Activated naive CD8-positive, alpha-beta T cell treated with anti-CD3 and anti-CD28 coated beads for 36 hours (primary cell): ENCODE measurements around the gene SLC9A7. TPM values are rescaled to one million over a fixed set of nuclear protein-coding genes. Genes with fewer than 3 reads are reported as not detected.

ENCODE experiments used
- DNase-seq: peaks from one replicate; pipeline ENCODE4 v3.0.0; 2021
- H3K27ac Mint-ChIP-seq: one replicate; pipeline ENCODE4 v1.8.0; 2022; ENCODE audit warnings: mild to moderate bottlenecking, moderate library complexity, mixed read lengths
- H3K27me3 Mint-ChIP-seq: one replicate; pipeline ENCODE4 v1.8.0; 2022; ENCODE audit warnings: mild to moderate bottlenecking, mixed read lengths
- H3K36me3 Mint-ChIP-seq: one replicate; pipeline ENCODE4 v1.8.0; 2021; ENCODE audit warnings: mild to moderate bottlenecking, mixed read lengths
- H3K4me1 Mint-ChIP-seq: one replicate; pipeline ENCODE4 v1.8.0; 2021; ENCODE audit warnings: mixed read lengths
- H3K4me3 Mint-ChIP-seq: one replicate; pipeline ENCODE4 v1.8.0; 2022; ENCODE audit warnings: mild to moderate bottlenecking, moderate library complexity, mixed read lengths
- H3K9me3 Mint-ChIP-seq: one replicate; pipeline ENCODE4 v1.8.0; 2022; ENCODE audit warnings: mixed read lengths
- total RNA-seq, 2 experiments: library from RNA; stranded (reverse); gene quantifications; one replicate each; pipeline ENCODE4 v1.2.3, GENCODE V29; 2021

SLC9A7 gene
- total RNA-seq, 2 experiments from 2014 or later = 11.5 to 12.4 TPM

- peaks cover 2% of the 10 kb centered on the region for H3K4me1 Mint-ChIP-seq
- H3K27ac Mint-ChIP-seq = no peak overlapping the region
- no peaks in the 10 kb centered on the region for H3K36me3 Mint-ChIP-seq
- no peak for DNase-seq
- no peaks in the 10 kb centered on the region for H3K27me3 Mint-ChIP-seq
- no peak overlapping the region for H3K4me3 Mint-ChIP-seq
- no peaks in the 10 kb centered on the region for H3K9me3 Mint-ChIP-seq
Measured at GRCh38 chrX:46695491-46695890, 63.4 kb downstream of the SLC9A7 start.

- H3K4me3 Mint-ChIP-seq = no peak overlapping the region
- H3K9me3 Mint-ChIP-seq = no peaks in the 10 kb centered on the region
- no peaks in the 10 kb centered on the region for H3K27me3 Mint-ChIP-seq
- DNase-seq = no peak
- no peaks in the 10 kb centered on the region for H3K36me3 Mint-ChIP-seq
- H3K27ac Mint-ChIP-seq = no peak overlapping the region
- peaks cover 2% of the 10 kb centered on the region for H3K4me1 Mint-ChIP-seq
Measured at GRCh38 chrX:46694549-46694948, 64.4 kb downstream of the SLC9A7 start.

DNA sequence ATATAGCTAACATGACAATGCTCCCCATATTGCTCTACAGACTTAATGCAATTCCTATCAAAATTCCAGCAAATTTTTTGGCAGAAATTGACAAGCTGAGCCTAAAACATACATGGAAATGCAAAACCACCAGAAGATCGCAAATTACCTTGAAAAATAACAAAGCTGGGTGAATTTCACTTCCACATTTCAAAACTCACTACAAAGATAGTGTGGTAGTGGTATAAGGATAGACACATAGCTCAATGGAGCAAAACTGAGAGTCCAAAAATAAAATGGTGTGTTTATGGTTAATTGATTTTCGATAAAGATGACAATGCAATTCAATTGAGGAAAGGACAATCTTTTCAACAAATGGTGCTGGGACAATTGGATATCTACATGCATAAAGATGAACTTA, 65.8 kb downstream of the SLC9A7 start:
- no peaks in the 10 kb centered on the region for H3K9me3 Mint-ChIP-seq
- no peak for DNase-seq
- H3K4me3 Mint-ChIP-seq = no peak overlapping the region
- H3K4me1 Mint-ChIP-seq = no peaks in the 10 kb centered on the region
- no peaks in the 10 kb centered on the region for H3K36me3 Mint-ChIP-seq
- H3K27ac Mint-ChIP-seq = no peak overlapping the region
- no peaks in the 10 kb centered on the region for H3K27me3 Mint-ChIP-seq

DNA sequence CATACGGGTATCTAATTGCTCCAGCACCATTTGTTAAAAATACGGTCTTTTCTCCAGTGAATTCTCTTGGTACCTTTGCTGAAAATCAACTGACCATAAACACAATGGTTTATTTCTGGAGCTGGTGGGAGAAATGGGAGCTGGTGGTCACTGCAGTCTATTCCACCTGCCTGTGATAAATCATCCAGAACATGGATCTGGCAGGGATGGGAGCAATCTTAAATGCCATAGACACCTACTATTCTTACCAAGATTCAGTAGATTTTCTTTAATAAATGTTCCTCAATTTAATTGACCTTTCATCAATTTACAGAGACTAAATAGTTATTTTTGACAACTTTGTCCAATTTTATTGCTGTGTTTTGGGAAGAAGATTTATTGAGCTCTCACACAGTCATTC, 68.1 kb downstream of the SLC9A7 start:
- Mint-ChIP-seq H3K36me3 (no peaks in the 10 kb centered on the region), H3K27me3 (no peaks in the 10 kb centered on the region), H3K27ac (no peak overlapping the region), H3K4me3 (no peak overlapping the region), H3K9me3 (no peaks in the 10 kb centered on the region), H3K4me1 (peaks cover 5% of the 10 kb centered on the region)
- no peak for DNase-seq

DNA sequence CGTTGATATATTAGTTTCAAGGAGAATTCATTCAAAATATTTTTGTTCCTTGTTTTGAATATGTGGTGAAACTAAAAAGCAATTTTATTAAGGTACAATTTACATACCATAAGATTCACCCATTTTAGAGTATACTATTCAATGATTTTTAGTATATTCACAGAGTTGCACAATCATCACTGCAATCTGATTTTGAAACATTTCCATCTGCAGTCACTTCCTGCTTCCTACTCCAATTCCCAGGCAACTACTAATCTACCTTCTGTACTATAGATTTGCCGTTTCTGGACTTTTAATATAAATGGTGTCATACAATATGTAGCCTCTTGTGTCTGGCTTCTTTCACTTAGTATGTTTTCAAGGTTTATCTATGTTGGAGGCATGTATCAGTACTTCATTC, 71.3 kb downstream of the SLC9A7 start:
- peaks cover 15% of the 10 kb centered on the region for H3K4me1 Mint-ChIP-seq
- DNase-seq = no peak

GRCh38 chrX:46686003-46686645, 72.8 kb downstream of the SLC9A7 start:
- Mint-ChIP-seq H3K4me3 (no peak overlapping the region), H3K36me3 (no peaks in the 10 kb centered on the region), H3K4me1 (peaks cover 15% of the 10 kb centered on the region), H3K27me3 (no peaks in the 10 kb centered on the region), H3K9me3 (no peaks in the 10 kb centered on the region), H3K27ac (no peak overlapping the region)
- DNase-seq = no peak

More for the DNA sequence above, 71.3 kb downstream of the SLC9A7 start:
- no peaks in the 10 kb centered on the region for H3K36me3 Mint-ChIP-seq
- H3K27ac Mint-ChIP-seq = no peak overlapping the region
- no peak overlapping the region for H3K4me3 Mint-ChIP-seq
- no peaks in the 10 kb centered on the region for H3K27me3 Mint-ChIP-seq
- H3K9me3 Mint-ChIP-seq = no peaks in the 10 kb centered on the region

GRCh38 chrX:46683048-46683447, 75.9 kb downstream of the SLC9A7 start:
- Mint-ChIP-seq H3K4me1 (peaks cover 15% of the 10 kb centered on the region), H3K36me3 (no peaks in the 10 kb centered on the region), H3K9me3 (no peaks in the 10 kb centered on the region), H3K27me3 (no peaks in the 10 kb centered on the region), H3K4me3 (no peak overlapping the region), H3K27ac (no peak overlapping the region)
- DNase-seq = no peak

DNA sequence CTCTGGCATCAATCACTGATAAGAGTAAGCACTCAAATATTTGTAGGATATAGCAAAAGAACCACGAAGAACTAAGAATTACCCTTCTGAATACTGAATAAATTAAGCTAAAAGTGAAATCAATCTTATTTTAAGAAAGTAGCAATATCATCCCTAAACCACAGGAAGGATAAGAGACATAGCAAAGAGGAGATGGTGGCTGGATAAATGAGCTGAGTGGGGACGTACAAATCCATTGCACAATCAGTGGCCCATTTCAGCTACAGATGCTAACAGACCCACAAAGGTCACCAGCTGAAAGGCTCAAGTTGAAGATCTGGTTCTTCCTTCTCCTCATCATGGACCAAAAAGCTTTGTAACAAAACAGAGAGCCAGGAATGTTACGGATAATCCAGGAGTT, 77.1 kb downstream of the SLC9A7 start:
- Mint-ChIP-seq H3K36me3 (no peaks in the 10 kb centered on the region), H3K4me1 (peaks cover 15% of the 10 kb centered on the region), H3K27me3 (no peaks in the 10 kb centered on the region), H3K27ac (no peak overlapping the region), H3K4me3 (no peak overlapping the region), H3K9me3 (no peaks in the 10 kb centered on the region)
- no peak for DNase-seq

GRCh38 chrX:46678232-46678631, 80.7 kb downstream of the SLC9A7 start:
- no peaks in the 10 kb centered on the region for H3K27me3 Mint-ChIP-seq
- no peak overlapping the region for H3K4me3 Mint-ChIP-seq
- H3K4me1 Mint-ChIP-seq = peaks cover 3% of the 10 kb centered on the region
- DNase-seq = no peak
- no peaks in the 10 kb centered on the region for H3K36me3 Mint-ChIP-seq
- no peak overlapping the region for H3K27ac Mint-ChIP-seq
- H3K9me3 Mint-ChIP-seq = no peaks in the 10 kb centered on the region

DNA sequence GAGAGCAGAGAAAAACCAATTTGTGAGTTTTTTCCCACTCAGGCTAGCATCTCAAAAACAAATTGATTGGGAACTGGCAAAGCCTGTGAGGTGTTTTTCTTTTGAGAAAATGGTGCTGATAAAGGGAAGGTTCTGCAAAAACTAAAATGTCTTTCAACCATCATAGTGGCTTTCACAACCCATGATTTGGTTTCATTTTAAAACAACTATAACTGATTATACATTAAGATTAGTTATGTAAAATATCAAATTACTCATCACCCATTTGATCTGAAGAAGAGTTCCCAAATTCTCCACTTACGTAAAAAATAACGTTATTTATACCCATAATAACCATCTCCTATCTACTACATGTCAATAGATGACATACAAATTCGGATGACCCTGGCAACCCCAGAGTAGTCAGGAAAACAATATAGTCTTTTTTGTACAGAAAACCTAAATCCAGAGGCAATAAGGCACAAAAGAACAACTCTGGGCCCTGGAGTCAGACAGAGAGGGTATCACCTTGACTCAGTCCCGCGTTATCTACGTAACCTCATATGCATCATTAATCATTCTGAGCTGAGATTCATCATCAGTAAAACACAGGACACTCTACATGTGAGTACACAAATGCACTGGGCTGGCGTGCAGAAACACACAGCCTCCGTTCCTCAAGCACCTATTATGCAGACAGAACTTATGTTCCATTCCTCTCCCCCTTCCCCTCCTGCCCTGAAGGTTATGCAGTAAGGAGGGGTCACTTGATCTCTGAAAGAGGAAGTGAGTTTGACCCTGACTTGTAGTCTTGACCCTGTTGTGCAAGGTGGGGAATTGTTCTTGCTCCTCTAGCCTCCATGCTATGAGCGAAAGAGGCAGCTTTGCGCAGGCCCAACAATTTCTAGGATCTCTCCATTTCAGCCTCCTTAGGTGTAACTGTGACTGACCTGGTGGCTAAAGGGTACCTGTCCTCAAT, 82.2 kb downstream of the SLC9A7 start:
- H3K36me3 Mint-ChIP-seq = no peaks in the 10 kb centered on the region
- DNase-seq = no peak
- no peaks in the 10 kb centered on the region for H3K4me1 Mint-ChIP-seq
- H3K9me3 Mint-ChIP-seq = no peaks in the 10 kb centered on the region
- H3K27me3 Mint-ChIP-seq = no peaks in the 10 kb centered on the region
- no peak overlapping the region for H3K4me3 Mint-ChIP-seq
- H3K27ac Mint-ChIP-seq = no peak overlapping the region

GRCh38 chrX:46673620-46674359, 85.1 kb downstream of the SLC9A7 start:
- Mint-ChIP-seq H3K9me3 (no peaks in the 10 kb centered on the region), H3K27ac (no peak overlapping the region), H3K36me3 (peaks cover 2% of the 10 kb centered on the region), H3K4me1 (no peaks in the 10 kb centered on the region), H3K4me3 (no peak overlapping the region), H3K27me3 (no peaks in the 10 kb centered on the region)
- no peak for DNase-seq

GRCh38 chrX:46670316-46670715, 88.6 kb downstream of the SLC9A7 start:
- no peaks in the 10 kb centered on the region for H3K27me3 Mint-ChIP-seq
- H3K4me1 Mint-ChIP-seq = peaks cover 4% of the 10 kb centered on the region
- no peak for DNase-seq
- no peak overlapping the region for H3K27ac Mint-ChIP-seq
- H3K9me3 Mint-ChIP-seq = no peaks in the 10 kb centered on the region
- H3K4me3 Mint-ChIP-seq = no peak overlapping the region
- H3K36me3 Mint-ChIP-seq = peaks cover 4% of the 10 kb centered on the region

DNA sequence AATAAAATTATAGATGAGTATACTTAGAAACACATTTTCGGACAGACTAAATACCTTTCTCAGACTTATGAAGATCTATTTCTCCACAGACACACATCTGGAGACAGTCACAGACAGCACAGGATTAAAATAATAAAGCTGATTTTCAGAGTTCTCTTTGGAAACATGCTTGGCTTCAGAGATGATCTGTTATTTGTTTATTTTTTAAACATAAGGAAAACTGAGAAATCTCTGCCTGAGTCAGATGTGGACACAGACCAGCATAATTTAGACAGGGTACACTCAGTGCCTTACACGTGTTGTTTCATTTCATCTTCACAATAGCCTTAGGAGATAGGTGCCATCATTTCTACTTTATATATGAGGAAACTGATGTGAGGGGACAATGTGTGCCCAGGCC, 92.1 kb downstream of the SLC9A7 start:
- H3K27ac Mint-ChIP-seq = no peak overlapping the region
- H3K27me3 Mint-ChIP-seq = no peaks in the 10 kb centered on the region
- H3K9me3 Mint-ChIP-seq = no peaks in the 10 kb centered on the region

GRCh38 chrX:46665232-46666152, 93.4 kb downstream of the SLC9A7 start:
- peak overlapping the region; percentile 67 for H3K27ac Mint-ChIP-seq
- H3K27me3 Mint-ChIP-seq = no peaks in the 10 kb centered on the region
- no peak for DNase-seq
- peaks cover 11% of the 10 kb centered on the region for H3K36me3 Mint-ChIP-seq
- no peaks in the 10 kb centered on the region for H3K9me3 Mint-ChIP-seq
- peaks cover 7% of the 10 kb centered on the region for H3K4me1 Mint-ChIP-seq
- no peak overlapping the region for H3K4me3 Mint-ChIP-seq

More for the DNA sequence above, 92.1 kb downstream of the SLC9A7 start:
- H3K4me1 Mint-ChIP-seq = peaks cover 7% of the 10 kb centered on the region
- no peak for DNase-seq
- no peak overlapping the region for H3K4me3 Mint-ChIP-seq
- H3K36me3 Mint-ChIP-seq = peaks cover 13% of the 10 kb centered on the region
